SJCRH30 (cell line): ENCODE measurements around the gene RASGRP2. TPM values are rescaled to one million over a fixed set of nuclear protein-coding genes. Genes with fewer than 3 reads are reported as not detected.
"Not testable (repeated sequence)": the region's sequence is repeated elsewhere in the genome, so short reads cannot be mapped to it uniquely, and the experiment has no call there.

Experiments used
- DNase-seq, 2 experiments: peaks; one replicate each; pipeline ENCODE4 v3.0.0-alpha.2; 2015 to 2020
- H3K27ac ChIP-seq: fragments of 250-450 bp; sonication (Bioruptor Pico); 2 replicates; pipeline ENCODE4 v1.5.1; 2020; ENCODE audit warnings: mild to moderate bottlenecking, moderate library complexity
- H3K27me3 ChIP-seq: fragments of 250-450 bp; sonication (Bioruptor Pico); 2 replicates; pipeline ENCODE4 v1.5.1; 2020; ENCODE audit warnings: mild to moderate bottlenecking, moderate library complexity
- H3K36me3 ChIP-seq: fragments of 250-450 bp; sonication (Bioruptor Pico); 2 replicates; pipeline ENCODE4 v1.5.1; 2020; ENCODE audit warnings: mild to moderate bottlenecking, moderate library complexity
- H3K4me1 ChIP-seq: fragments of 250-450 bp; sonication (Bioruptor Pico); 2 replicates; pipeline ENCODE4 v1.5.1; 2020; ENCODE audit warnings: mild to moderate bottlenecking, moderate library complexity
- H3K4me3 ChIP-seq: fragments of 250-450 bp; sonication (Bioruptor Pico); 2 replicates; pipeline ENCODE4 v1.5.1; 2020; ENCODE audit warnings: mild to moderate bottlenecking, moderate library complexity
- H3K9me3 ChIP-seq: fragments of 250-450 bp; sonication (Bioruptor Pico); replicated peaks from 2 replicates; pipeline ENCODE4 v1.5.1; 2020; ENCODE audit warnings: mild to moderate bottlenecking, moderate library complexity
- total RNA-seq: library from RNA; depleted of rRNA; stranded (reverse); fragments of >200 nt; shearing (Covaris generic); gene quantifications from 2 replicates; pipeline ENCODE4 v1.2.3, GENCODE V29; 2014

The RASGRP2 gene
- total RNA-seq, 1 experiment from 2014 or later, result 0.42 TPM

DNA sequence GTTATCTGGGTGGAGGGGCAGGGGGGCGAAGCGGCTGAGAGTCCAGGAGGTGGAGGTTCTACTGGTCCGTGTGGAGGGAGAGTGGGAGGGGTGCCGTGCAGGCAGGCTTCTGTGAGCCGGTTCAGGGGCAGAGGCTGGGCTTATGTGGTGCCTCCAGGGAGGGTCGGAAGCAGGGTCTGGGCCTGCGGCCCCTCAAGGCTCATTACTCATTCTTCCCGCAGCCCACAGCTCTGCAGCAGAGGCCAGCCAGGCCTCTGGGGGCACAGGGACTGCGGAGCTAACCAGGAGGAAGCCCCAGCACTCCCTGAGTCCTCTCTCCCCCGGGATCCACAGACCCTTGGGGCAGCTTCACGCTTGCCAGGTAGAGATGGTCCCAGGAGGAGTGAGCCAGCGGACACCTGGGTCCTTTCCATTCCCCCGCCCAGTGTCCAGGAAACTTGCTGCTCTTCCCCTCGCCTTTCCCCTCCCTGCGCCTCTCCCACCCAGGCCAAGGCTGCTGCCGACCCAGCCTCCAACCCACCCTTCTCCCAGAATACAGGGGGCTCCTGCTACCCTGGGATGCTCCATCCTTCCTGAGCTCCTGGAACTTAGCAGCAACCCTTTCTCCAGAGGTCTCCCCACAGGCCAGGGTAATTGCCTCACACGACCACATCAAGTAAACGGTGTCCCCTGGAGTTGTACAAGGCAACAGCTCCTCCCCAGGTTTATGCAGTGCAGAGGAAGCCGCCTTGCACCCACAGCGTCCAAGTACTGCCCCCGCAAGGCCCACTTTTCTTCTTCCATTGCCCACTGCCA, 27.3 kb downstream of the RASGRP2 start:
- Histone ChIP-seq H3K9me3 (no peaks in the 10 kb centered on the region), H3K27ac (no peak overlapping the region), H3K4me1 (no peaks in the 10 kb centered on the region), H3K36me3 (no peaks in the 10 kb centered on the region), H3K4me3 (no peak overlapping the region), H3K27me3 (peaks cover 7% of the 10 kb centered on the region)
- no peak for DNase-seq

DNA sequence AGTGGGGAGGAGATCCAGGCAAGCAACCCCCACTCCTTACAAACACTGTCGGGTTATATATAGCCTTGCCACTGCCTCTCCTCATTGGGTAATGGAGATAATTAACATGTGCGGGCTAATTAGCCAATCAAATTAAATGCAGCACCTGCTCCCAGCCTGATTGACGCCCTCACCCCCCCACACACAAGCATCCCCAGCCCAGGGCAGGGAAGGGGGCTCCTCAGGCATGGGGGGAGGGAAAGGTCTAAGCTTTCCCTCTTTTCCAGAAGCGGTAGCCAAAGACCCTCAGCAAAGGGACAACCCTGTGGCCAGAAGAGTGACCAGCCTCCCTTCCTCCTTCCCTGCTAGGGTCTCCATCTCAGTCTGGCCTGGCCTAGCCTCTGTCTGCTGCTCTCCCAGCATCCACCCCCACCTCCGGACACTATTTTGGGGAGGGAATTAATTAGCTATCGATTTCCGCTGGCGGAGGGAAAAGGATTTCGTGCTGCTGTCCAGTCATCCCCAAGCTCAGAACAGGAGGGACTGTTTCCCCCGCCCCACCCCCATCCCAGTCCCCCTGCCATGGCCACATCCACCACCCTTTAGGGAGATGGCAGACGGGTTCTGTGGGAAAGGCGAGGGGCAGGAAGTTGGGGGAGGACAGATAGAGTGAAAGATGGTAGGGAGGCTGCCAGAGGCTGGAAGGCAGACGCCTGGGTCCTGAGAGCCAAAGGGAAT, 28.0 kb downstream of the RASGRP2 start:
- H3K27me3 ChIP-seq, result peaks cover 7% of the 10 kb centered on the region

DNA sequence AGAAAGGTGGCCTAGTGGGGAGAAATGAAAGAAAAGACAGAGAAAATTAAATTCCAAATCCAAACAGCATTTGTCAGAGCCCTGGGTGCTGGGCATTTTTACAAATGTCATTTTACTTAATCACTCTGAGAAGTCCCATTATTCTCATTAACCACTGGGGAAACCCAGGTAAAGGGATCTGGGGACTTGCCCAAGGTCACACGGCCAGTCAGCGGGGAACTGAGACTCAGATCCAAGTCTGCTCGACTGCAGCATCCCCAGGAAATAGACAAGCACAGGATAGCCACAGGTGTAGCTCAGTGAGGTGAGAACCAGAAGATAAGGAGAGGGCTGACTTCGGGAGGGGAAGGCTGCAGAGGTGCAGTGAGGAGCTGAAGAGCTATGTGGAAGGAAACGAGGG, 28.8 kb downstream of the RASGRP2 start:
- Histone ChIP-seq H3K27ac (no peak overlapping the region), H3K36me3 (no peaks in the 10 kb centered on the region), H3K4me3 (no peak overlapping the region), H3K4me1 (no peaks in the 10 kb centered on the region), H3K9me3 (no peaks in the 10 kb centered on the region), H3K27me3 (peaks cover 7% of the 10 kb centered on the region)
- DNase-seq, result no peak

More for the DNA sequence above, 28.0 kb downstream of the RASGRP2 start:
- Histone ChIP-seq H3K9me3 (no peaks in the 10 kb centered on the region), H3K36me3 (no peaks in the 10 kb centered on the region), H3K4me1 (no peaks in the 10 kb centered on the region), H3K27ac (no peak overlapping the region), H3K4me3 (no peak overlapping the region)
- no peak for DNase-seq

DNA sequence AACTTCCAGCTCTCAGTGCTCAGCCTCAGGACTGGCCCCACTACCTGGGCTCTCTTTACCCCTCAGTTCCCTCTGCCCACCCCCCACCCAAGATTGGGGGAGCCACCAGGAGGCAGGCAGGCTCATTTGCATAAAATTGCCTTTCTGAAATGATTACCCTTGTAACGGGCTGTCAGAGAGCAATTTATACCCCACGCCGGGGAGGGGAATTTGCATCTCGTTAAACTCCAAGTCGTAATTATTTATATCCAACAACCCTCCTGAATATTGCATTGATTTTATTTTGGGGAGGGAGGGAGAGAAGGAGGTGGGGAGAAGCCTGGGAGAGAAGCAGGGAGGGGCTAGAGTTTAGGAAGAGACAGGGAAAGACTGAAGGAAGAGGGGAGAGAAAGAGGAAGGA, 29.3 kb downstream of the RASGRP2 start:
- DNase-seq, result no peak
- Histone ChIP-seq H3K36me3 (no peaks in the 10 kb centered on the region), H3K4me1 (no peaks in the 10 kb centered on the region), H3K9me3 (no peaks in the 10 kb centered on the region), H3K27me3 (peaks cover 7% of the 10 kb centered on the region), H3K27ac (no peak overlapping the region), H3K4me3 (no peak overlapping the region)

DNA sequence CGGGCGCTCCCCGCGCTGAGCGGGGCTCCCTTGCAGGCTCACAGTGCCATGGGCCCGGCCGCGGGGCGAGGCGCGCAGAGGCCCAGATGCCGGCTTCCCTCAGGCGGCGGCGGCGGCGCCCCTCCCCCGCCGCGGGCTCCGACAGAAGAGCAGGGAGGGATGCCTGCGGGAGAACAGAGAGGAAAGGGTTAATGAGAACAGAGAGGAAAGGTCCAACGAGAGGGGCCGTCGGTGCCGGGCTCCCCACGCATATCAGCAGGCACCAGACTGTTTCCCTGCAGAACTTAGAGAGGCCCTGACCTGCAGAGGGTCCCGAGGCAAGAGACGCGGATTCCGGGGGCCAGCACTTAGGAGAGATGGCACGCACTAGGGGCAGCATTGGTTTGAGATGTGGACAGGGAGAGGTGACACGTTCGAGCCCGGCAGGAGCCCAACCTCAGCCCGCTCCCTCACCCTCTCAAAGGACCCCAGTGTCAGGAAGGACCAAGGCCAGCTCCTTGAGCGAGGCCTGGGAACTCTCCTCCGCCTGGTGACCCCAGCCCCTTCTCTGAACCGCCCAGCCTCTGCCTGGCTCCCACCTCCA, 30.1 kb downstream of the RASGRP2 start:
- Histone ChIP-seq H3K9me3 (no peaks in the 10 kb centered on the region), H3K36me3 (no peaks in the 10 kb centered on the region), H3K4me1 (no peaks in the 10 kb centered on the region), H3K27ac (no peak overlapping the region), H3K4me3 (no peak overlapping the region), H3K27me3 (peaks cover 7% of the 10 kb centered on the region)
- no peak for DNase-seq

DNA sequence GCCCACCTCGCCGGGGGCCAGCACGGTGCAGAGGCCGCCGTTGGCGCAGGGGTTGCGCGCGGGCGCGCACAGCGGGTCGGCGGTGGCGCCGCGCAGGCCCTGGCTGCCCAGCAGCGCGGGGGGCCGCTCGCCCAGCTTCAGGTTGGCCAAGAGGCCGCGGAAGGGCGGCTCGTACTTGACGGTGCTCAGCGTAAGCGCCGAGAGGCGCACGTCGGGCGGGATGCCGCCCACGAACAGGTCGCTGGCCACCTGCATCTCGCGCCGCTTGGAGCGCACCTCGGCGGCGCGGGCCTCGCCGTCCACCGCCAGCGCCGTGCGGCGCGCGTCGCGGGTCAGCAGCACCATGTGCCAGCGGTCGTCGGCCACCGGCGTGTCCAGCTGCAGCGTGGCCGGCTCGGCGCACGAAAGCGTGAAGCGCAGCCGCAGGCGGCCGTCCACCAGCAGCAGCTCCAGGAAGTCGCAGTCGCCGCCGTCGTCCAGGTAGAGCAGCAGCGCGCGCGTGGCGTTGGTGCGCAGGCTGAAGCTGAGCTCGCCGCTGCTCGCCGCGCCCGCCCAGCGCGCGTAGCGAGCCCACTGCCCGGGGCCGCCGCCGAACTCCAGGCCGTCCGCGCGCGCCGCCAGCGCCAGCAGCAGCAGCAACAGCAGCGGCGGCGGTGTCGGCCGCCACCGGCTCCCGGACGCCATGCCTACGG, 30.8 kb downstream of the RASGRP2 start:
- Histone ChIP-seq H3K4me3 (no peak overlapping the region), H3K4me1 (no peaks in the 10 kb centered on the region), H3K27ac (no peak overlapping the region), H3K9me3 (no peaks in the 10 kb centered on the region), H3K36me3 (no peaks in the 10 kb centered on the region), H3K27me3 (peaks cover 7% of the 10 kb centered on the region)
- no peak for DNase-seq

DNA sequence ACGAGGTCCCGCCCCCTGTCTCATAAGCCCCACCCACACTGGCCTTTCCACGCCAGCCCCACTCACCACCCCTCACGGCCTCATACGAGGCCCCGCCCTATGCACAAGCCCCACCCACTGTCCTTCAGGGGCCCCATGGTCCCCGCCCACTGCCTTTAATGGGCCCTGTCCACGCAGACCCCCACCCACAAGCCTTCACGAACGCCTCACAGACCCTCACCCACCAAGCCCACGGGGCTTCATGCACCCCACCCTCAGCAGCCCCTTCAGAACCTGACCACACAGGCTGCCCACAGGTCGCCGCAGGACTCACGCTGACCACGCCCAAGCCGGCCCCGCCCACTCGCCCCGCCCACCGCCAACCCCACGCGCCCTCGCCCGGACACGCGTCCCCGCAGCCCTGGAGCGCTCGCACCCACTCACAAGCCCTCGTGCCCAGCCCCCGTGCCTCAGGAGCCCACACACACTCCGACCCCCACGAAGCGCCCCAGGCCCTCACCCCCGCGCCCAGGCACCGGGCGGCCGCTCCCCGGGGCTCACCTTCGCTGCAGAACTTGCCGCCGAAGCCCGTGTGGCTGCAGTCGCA, 31.4 kb downstream of the RASGRP2 start:
- H3K4me1 ChIP-seq, result no peaks in the 10 kb centered on the region
- H3K9me3 ChIP-seq, result no peaks in the 10 kb centered on the region
- H3K27me3 ChIP-seq, result peaks cover 7% of the 10 kb centered on the region
- H3K36me3 ChIP-seq, result no peaks in the 10 kb centered on the region
- no peak overlapping the region for H3K27ac ChIP-seq
- no peak for DNase-seq
- H3K4me3 ChIP-seq, result no peak overlapping the region

DNA sequence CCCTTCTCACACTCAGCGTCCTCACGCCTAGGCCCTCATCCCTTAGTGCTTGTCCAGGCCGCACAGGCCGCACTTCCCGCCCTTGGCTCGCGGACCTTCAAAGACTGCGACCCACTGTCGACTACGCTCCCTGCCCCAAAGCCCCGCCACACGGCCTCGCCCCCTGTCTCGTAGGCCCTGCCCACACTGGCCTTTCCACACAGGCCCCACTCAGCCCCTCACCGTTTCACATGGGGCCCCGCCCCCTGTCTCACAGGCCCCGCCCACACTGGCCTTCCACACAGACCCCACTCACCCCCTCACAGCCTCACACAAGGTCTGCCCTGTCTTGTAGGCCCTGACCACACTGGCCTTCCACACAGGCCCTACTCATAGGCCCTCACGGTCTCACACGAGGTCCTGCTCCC, 32.0 kb downstream of the RASGRP2 start:
- H3K36me3 ChIP-seq, result no peaks in the 10 kb centered on the region
- no peak for DNase-seq
- no peaks in the 10 kb centered on the region for H3K4me1 ChIP-seq
- peaks cover 1% of the 10 kb centered on the region for H3K27me3 ChIP-seq
- H3K4me3 ChIP-seq, result no peak overlapping the region
- H3K27ac ChIP-seq, result no peak overlapping the region
- H3K9me3 ChIP-seq, result no peaks in the 10 kb centered on the region

DNA sequence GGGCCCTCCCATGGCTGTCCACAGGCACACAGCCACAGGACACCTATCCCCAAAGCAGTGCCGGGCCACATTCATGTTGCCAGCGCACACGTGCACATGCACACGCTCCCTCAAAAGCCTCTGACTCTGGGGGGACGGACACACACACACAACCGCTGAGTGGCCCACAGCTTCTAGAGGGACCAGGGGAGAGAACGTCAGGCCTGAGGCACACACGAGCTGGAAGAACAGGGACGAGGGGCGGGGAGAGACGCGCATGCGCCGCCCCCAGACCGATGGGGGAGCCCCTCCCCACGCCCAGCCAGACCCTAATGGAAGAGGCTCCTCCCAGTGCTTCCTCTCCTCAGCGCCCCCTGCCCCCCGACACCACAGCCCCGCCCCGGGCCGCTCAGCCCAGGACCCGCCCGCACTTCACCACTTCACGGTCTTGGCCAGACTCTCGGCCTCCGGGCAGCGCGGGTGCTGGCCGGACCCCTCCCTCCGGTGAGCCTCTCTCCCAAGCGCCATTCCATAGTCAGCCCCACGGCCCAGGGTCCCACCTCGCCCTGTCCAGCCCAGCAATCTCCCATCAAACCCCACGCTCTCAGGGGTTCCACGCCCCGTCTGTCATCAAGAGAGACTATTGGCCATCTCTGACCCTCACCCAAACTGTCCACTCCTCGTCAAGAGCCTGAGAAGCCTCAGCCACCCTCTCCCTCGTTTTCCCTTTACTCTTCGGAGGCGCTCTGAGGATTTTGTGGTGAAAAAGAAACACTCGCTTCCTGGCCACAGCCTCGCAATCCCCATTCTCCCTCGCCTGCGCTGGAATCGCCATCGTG, 32.6 kb downstream of the RASGRP2 start:
- Histone ChIP-seq H3K27me3 (no peaks in the 10 kb centered on the region), H3K36me3 (no peaks in the 10 kb centered on the region), H3K4me3 (no peak overlapping the region), H3K9me3 (no peaks in the 10 kb centered on the region), H3K4me1 (no peaks in the 10 kb centered on the region), H3K27ac (no peak overlapping the region)
- DNase-seq, result no peak

DNA sequence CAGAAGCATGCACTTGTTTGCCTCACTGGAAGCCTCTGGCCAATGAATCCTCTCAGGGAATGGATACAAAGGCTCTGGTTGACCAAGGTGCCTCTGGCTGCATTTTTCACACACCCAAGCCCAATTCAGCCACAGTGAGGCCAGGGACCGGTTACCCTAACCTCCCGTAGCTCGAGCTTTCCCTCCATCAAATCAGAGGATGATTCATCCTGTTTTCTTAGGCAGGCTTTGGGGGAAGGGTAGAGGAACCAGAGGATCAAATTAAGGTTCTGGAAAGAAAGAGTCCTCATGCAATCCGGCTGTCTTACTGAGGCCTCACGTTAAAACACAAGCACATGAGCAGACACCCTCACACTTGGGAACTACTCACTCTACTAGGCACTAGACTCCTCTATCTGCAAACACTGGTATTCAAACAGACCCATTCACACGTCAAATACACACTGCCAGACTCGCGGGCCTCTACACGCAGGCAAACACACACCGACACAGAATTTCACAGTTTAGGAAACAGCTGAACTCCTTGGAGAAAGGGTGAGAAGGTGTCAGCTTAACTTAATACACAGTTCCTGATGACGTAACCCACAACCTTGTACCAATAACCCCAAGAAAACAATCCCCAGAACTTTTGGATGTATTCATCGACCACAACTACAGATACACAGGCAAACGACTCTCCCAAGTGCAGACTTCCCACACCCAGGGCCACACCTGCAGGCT, 33.4 kb downstream of the RASGRP2 start:
- H3K4me3 ChIP-seq, result no peak overlapping the region
- H3K27ac ChIP-seq, result no peak overlapping the region
- DNase-seq, result no peak
- no peaks in the 10 kb centered on the region for H3K4me1 ChIP-seq
- H3K27me3 ChIP-seq, result peaks cover 1% of the 10 kb centered on the region; the same call in 1 of the 2 replicates
- H3K36me3 ChIP-seq, result no peaks in the 10 kb centered on the region
- H3K9me3 ChIP-seq, result no peaks in the 10 kb centered on the region

DNA sequence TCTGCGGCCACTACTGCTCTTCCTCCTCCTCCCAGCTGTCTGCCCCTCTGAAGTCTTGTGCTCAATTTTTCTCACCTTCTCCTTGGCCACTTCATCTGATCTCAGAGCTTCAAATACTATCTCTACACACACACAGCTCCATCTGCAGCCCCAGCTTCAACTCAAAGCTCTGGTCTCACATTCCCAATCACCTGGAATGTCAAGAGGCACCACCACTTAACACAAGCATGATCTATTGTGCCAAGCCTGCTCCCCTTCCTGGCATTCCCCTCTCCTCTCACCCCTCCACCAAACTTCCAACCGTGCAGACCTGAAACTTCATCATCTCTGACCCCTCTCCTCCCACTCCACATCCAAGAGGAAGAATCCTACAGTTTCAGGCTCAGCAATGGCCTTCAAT, 38.4 kb downstream of the RASGRP2 start:
- no peaks in the 10 kb centered on the region for H3K36me3 ChIP-seq
- no peaks in the 10 kb centered on the region for H3K9me3 ChIP-seq
- no peaks in the 10 kb centered on the region for H3K4me1 ChIP-seq
- H3K4me3 ChIP-seq, result no peak overlapping the region
- DNase-seq, result no peak
- H3K27ac ChIP-seq, result no peak overlapping the region
- peaks cover 2% of the 10 kb centered on the region; the same call in 1 of the 2 replicates for H3K27me3 ChIP-seq

DNA sequence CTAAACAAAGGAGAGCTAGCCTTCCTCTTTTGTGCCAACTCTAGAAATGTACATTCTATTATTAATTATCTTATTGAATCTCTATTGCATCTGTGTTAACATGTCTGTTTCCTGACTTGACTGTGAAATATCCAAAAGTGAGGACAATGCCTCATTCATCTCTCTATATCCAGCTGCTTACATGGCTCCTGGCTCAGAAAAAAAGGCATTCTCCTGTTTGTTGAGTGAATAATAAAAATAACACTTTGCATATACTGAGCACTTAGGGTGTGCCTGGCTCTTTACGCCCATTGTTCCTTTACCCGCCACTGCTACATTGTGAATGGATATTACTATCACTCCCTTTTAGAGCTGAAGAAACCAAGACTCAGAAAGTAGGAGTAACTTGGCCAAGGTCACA, 40.9 kb downstream of the RASGRP2 start:
- Histone ChIP-seq H3K4me3 (no peak overlapping the region), H3K9me3 (no peaks in the 10 kb centered on the region), H3K27ac (no peak overlapping the region), H3K27me3 (peaks cover 2% of the 10 kb centered on the region; the same call in 1 of the 2 replicates), H3K36me3 (no peaks in the 10 kb centered on the region), H3K4me1 (no peaks in the 10 kb centered on the region)
- no peak for DNase-seq

DNA sequence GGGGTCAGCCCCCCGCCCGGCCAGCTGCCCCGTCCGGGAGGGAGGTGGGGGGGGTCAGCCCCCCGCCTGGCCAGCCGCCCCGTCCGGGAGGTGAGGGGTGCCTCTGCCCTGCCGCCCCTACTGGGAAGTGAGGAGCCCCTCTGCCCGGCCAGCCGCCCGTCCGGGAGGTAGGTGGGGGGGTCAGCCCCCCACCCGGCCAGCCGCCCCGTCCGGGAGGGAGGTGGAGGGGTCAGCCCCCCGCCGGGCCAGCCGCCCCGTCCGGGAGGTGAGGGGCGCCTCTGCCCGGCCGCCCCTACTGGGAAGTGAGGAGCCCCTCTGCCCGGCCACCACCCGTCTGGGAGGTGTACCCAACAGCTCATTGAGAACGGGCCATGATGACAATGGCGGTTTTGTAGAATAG, 42.0 kb downstream of the RASGRP2 start:
- not testable (repeated sequence) for H3K9me3 ChIP-seq, H3K36me3 ChIP-seq, H3K27me3 ChIP-seq, H3K4me1 ChIP-seq, H3K27ac ChIP-seq, DNase-seq, H3K4me3 ChIP-seq
